NCI-H1930 (cell line): ENCODE measurements around the gene FHIT.

Source experiments
- DNase-seq, 2 experiments: peaks; one replicate each; lab custom pipeline; 2025; lab: John Stamatoyannopoulos, UW

Gene FHIT

DNA sequence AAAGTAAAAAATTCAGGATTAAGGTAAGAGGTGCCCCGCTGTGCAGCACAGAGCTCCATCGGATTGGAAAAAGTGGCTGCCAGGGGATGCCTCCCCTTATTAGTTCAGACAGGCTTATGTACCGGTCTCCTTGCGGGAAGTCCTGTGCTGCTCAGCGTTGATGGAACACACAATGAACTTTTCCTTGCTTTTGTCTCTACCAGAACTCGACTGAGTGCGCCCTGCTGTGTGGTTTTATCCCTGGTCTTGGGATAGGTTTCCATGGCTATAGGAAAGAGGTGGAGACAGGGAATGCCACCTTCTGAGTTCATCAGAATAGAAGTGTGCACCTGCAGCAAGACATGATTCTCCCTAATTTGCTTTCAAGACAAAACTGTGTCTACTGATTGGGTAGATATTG lies 1455.5 kb downstream of the FHIT start:
- DNase-seq, result no peak

DNA sequence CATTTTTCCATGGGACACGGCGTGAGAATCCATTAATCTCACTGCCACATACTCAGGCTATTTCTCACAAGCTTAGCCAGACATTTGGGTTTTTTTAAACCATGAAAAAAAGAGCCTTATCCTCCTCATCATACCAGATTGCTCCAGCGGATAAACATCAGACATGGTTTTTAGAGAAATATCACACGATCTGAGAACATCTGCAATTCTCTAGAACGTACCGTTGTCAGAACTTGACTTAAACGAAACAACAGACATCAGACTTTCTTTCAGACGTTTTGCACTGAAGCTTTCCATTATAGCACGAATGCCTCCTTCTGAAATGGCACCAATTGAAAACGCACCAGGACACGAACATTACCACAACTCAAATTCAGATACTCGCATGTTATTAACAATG lies 1457.3 kb downstream of the FHIT start:
- no peak for DNase-seq

DNA sequence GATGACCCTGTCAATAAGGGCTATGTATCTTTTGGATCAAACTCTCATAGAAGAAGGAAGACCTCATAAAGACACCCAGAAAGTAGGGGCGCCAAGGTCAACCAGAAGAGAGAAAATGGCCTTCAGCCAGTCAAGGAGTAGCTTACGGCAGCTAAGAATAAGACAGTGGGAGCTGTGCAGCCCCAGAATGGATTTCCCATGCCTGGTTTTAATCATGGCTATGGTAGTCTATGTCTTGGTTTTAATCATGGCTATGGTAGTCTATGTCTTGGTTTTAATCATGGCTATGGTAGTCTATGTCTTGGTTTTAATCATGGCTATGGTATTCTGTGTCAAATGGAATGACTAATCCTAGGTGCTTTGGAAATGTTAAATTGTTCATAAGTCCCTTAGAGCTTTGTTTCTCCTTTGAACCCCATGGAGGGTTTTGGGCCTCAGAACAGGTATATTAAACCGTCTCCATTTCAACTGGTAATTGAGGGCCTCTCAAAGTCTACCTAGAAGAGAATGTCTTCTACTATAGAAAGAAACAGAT lies 1459.4 kb downstream of the FHIT start:
- DNase-seq, result no peak

DNA sequence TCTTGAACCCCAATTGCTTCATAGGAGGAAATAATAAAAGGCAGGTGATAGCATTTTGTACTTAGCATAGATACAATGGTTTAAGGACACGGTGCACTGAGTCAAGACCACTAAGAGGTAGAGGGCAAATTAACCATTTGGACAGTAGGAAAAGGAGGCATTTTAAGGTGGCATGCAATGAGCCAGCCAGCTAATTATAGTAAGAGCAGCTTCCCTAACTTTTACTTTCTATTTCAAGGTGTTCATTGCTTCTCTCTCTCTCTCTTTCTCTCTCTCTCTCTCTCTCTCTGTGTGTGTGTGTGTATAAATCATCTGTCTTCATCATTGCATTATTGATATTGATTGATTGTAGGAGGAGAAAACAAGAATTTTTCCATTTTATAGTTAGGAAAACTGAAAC lies 1461.0 kb downstream of the FHIT start:
- no peak for DNase-seq

DNA sequence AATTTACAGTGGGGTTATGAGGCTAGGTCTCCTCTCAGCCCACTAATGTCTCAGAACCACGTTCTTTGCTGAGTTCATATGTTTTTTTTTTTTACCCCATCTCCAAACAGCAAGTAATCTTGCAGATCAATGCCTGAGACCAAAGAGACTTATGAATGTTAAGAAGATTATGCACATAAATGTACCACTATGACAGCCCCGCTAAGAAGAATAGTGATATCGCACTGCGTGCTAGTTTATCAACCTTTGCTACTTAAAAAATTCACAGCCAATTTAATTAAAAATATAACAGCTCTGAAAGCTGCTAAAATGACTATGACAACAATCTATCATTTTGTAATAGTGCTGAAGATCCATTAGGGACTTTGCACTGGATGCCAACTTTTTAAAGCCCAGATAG lies 1462.5 kb downstream of the FHIT start:
- no peak for DNase-seq

DNA sequence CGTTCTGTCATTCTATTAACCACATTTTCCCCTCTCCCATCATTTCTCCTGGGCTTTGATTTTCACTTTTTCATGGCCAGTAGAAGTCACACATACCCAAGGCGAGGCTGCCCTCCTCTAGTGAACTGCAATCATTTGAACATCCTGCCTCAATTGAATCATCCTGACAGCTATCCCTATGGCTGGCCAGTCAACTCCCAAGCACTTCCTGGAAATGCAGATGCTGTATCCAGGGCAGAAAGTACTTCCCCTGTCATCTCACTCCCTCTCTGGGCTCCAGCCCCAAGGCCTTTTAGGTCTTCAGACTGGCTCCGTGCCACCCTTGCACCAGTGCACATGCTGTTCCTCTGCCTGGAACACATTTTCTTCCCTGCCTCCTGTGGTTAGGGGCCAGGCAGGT lies 1463.1 kb downstream of the FHIT start:
- no peak for DNase-seq

DNA sequence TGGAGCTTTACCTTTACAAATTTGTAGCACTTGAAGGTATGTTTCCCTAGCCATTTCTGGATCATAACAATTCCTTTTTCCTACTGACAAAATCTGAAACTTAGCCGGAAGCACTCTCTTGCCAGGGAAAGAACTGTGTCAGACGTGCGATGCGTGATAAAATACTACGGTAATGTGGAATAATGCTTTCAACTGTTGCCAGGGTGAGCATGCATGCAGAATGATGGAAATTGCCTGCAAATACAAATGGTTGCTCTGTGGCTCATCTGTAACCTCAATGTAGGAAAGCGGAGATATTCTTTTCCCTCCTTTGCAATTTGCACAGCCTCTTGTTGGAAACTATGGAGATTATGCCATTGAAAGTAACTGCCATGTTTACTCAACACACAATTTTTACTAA lies 1464.9 kb downstream of the FHIT start:
- no peak for DNase-seq

DNA sequence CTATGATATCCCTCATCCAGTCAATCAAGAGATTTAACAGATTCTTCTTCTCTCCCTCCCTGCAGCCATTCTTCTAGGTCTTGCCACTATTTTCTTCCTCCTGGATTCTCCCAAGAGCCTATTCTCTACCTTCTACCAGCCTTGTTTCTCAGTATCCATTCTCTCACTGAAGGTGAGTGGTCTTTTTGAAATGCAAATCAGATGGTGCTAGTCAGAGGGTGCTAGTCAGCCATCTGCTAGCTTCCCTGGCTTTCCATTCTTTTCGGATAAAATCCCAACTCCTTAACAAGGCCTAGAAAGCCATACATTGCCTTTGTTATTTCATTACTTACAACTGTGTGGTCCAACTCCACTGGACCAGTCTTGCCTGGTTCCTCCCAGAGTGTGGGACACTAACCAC lies 1467.1 kb downstream of the FHIT start:
- no peak for DNase-seq

DNA sequence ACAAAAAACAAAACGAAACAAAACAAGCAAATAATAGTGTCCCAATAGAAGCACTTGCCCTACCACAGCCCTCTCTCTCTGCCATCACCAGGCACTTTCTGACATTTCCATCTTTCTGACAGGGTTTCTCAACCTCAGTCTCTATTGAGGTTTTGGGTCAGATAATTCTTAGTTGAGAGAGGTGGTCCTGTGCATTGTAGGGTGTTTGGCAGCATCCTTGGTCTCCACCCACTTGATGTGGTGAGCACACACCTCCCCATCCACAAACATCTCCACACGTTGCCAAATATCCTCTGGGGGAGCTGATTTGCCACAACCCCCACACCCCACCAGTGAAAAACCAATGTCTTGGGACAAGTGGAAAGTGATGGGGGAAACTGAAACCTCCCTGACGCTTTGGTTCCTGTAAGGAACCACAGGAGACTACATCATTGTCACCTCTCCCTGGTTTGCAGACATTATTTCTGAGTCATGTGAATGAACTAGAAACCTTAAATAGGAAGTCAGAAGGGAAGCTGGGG lies 1467.7 kb downstream of the FHIT start:
- DNase-seq, result no peak

DNA sequence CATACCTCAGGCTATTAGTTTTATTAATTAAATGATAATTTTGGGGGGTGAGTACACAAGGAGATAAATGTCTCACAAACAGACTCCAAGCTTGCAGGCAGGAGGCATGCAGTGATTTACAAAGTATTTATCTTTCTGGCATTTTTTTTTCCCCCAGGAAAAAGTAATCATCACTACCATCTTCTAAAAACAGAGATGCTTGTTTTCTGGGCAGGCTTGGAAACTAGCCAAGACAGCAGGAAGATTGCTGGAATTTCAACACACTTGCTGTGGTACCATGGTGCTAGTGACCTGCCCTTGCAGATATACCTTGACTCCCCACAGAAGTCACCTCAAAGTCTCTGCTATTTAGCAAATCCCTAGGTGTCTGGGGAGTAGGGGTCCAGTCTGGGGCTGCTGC lies 1468.6 kb downstream of the FHIT start:
- DNase-seq, result no peak

DNA sequence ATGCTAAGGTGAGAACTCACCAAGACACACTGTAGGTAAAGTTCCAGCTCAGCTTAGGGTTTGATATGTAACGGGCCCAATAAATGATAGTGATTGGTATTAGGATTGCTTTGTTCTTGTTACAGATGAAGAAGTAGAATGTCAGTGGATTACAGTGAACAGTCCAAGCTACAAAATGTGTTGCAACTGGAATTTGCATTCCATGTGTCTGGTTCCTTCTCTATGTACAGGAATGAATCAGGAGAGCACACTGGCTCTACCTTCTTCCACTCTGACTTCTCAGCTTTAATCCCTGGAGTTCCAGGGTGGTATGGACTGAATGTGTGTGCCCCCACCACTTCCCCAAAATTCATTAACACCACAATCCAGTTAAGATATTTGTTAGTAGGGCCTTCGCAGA lies 1471.0 kb downstream of the FHIT start:
- no peak for DNase-seq

DNA sequence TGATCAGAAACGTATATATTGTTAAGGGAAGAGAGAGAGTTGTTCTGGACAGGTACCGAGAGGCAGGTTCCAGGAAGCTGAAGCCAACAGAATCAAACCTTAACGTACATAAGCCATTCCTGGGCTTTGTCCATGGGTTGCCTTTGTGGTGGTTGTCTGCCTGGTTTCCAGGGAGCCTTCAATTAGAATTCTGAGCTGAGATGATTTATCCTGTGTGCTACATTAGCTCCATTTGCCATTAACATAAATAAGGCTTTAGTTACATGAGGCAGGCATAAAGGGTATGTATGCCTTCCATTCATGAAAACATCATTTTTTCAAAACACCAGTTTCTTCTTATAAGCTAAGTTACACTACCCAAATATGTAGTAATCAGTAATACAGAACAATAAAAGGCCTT lies 1472.0 kb downstream of the FHIT start:
- no peak for DNase-seq

DNA sequence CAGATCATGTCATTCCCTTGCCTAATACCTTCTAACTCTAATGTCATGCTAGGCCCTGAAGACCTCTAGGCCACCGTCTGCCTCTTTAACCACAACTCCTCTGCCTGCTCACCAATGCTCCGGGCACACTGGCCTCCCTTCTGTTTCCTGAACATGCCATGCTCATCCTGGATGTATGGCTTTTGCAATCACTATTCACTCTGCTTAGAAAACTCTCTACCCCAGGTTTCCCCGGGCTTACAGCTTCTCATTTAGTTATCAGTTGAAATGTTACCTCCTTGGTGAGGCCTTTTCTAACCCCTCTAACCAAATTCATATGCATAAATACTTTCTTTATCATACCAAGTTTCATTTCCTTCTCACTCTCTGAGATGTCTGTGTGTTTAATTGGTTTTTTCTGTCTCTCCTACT lies 1473.6 kb downstream of the FHIT start:
- DNase-seq, result no peak

DNA sequence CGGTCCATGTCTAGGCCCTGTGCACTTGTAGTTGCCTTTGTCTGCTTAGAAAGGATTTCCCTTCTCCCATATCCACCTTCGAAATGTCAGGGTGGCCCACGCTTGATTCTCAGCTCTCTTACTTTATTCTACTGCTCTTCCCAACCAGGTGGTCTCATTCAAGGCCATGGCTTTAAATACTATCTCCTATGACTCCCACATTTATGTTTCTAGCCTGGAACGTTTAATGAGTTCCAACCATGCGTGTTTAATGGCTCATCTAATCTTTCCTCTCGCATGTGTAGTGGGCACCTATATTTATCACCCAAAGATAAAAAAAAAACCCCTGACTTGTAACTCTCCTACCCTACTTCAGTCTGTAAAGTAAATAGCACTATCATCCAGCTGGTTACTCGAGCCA lies 1474.2 kb downstream of the FHIT start:
- no peak for DNase-seq

DNA sequence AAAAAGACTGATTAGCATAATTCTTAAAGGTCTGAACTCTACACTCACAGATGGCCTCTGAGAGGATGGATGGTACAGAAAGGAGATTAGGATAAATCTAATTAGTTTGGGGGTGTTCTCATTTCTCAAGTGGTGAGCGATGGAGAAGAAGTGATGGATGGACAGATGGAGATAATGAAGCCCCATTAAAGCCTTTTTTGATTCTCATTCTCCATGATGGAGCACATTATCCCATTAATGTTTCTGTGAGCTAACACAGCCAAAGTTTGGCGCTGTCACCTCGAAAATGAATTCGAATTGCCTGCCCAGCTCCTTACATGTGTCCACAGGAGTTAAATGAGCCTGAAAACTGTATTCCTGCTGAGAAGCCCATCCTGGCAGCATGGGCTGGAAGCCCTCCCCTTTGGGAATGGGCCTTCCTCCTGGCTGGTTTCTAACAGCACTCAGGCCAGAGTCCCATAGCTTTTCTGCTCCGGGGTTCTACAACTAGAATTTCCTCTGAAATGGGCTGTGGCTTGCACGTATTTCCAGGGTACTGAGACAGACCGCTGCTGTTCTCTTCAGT lies 1475.4 kb downstream of the FHIT start:
- no peak for DNase-seq

DNA sequence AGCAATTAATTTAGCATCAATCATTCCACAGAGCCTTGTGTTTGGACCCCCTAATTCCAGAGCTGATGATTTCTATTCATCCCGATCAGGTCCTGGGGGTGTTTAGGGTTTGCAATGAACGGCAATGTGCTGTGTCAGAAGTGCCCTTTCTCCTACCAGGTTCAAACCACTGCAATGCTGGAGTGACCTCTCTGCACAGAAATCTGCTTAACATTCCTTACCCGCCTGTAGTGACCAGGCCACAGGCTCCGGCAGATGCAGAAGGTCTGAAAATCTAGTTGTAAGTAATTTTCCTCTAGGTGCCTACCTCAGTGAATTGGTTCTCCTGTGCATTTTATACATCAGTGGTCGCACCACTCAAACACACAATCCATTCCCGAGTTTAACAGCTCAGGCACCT lies 1476.1 kb downstream of the FHIT start:
- DNase-seq, result no peak

DNA sequence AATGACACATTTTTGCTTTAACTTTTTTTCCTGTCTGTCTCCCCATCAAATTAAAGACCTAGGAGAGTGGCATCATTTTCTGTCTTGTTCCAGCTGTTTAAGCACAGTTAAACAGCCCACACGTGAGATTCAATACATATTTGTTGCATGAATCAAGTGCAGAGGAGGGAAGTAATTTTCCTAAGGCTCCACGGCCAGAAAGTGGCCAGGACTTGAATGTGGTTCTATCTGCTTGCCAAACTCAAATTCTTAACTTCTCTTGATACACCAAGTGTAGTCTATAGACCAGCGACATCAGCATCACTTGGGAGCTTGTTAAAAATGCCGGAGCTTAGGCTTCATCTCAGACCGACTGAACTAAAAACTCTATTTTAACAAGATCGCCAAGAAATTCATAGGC lies 1476.6 kb downstream of the FHIT start:
- DNase-seq, result no peak

DNA sequence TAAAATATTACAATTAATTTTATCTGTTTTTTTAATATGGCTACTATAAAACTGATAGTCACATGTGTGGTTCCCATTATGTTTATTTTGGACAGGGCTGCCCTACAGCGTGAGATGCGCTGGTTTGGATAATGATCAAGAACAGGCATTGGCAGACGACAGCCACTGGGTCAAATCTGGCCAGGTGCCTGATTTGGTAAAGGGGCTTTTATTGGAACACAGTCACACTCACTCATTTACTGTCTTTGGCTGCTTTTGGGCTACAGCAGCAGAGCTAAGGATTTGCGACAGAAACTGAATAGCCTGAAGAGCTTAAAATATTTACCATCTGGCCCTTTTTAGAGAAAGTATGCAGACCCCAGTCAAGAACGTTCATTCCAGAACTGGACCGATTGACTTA lies 1477.3 kb downstream of the FHIT start:
- DNase-seq, result no peak

DNA sequence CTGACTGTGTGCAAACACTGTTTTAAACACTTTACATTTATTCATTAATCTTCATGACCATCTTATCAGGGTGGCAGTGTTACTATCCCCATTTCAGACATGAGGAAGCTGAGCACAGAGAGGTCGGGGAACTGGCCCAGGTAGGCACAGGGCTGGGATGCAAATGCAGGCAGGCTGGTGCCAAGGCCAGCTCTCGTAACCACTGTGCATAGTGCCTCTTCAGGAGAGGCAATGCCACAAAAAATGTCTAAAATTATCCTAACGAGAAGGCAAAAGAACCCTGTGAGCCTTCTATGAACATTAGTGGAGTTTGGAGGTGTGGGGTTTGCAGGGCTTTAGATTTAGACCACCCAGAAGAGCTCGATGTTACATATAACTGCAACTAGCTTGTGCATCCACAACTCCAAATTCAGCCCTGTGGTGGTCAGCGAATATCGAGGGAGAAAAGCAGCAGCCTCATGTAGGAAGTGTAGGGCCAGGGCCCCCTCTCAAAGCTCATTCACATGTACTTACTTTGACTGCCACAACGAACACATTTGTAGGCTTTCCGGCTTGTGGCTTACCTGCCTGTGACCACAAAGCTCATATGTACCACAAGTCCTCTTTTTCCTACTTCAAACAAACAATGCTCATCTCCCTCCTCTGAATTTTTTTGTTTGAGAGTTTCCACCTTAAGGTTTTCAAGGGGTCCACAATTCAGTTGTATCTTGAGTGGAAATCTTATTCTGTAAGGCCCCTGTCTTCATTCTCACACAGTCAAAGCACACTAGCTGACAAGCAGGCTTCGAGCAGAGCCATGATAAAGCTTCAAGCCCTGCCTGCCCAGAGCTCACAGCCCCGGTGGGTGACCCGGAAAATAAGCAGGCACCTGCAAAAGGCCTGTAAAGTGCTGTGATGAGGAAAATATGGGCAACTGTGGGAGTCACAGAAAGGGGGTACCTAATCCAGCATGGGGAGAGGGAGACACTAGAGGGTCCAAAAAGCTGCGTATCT lies 1478.5 kb downstream of the FHIT start:
- no peak for DNase-seq

DNA sequence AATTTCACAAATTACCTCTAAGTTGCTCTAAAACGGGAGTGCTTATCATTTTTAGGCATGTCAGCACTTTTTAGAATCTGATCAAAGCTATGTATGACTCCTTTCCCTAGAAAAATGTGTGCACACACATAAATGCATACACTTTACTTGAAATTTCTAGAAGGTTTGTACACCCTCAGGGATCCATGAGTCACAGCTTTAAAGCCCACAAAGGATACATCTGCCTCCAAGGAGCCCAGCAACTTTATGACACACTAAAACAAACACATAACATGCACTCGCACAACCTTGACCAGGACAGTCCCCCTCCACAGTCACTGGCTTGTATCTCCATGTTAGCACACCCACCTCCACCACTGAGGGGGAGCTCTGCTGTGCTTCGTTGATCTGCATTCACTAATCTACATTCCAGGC lies 1479.5 kb downstream of the FHIT start:
- DNase-seq, result no peak

DNA sequence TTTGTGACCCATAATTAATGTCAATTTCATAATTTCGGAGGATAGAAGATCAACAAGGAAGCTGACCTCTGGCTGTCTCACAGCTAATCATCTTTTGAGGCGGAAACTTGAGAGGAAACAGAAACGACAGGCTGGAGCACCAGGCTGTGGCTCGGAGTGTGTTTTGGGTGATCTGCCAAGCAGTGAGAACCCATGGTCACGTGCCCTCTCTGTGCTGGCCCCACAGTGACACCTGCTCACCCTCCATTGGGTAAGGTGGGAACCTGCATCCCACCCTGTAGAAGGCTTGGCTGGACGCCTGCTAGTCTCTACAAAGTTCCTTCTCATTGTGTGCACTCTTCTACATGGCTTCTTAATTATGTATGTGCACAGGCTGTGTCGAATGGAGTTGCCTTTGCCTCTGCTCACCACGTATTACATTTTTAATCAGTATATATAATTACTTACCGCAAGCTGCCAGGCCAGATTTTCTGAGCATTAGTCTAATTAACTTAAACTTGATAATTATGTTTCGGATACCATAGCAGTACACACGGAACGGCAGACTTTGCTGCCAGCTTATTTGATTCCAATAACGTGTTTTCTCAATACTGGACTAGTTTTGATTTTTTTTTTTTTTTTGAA lies 1482.0 kb downstream of the FHIT start:
- no peak for DNase-seq

DNA sequence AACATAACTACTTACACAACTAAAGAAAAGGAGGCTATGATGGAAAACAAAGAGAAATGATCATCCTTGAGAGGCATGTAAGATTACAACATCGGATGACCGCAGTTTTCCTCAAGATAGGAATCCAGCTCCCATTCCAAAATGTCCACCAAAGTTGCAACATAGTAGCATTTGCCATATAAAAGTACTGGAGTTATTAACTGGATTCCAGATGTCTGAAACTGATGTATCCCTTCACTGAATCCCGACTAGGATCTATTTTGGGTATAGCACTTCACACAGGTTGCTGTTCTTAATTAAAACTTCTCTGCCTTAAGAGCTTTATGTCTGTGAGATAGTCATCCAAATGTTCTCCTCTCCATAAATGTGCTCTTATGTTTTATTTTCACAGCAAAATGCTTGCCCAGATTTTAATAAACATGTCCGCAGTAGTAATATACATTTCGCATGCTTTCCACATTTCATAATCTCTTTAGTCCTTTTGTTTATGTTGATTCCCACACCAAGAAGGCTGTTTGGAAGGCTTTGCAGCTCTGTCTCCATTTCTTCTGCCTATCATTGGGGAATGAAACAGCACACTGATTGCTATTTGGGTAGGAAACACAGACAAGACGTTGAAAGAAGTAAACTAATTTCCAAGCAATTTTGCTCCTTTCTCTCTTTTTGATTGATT lies 1484.9 kb downstream of the FHIT start:
- DNase-seq, result no peak
